Measurements from ENCODE around the gene CFAP90.
A peak's percentile ranks its signal among the peaks of the same experiment; 100 is the strongest.

The CFAP90 gene

GRCh38 chr5:7856855-7857254 lies 5.9 kb upstream of the CFAP90 start:
- DNase-seq (ENCODE audit: low read depth): peak; percentile 52
- H3K4me3 ChIP-seq (ENCODE audit: low read length): no peak overlapping the region
- TF ChIP-seq, protein P1, sequence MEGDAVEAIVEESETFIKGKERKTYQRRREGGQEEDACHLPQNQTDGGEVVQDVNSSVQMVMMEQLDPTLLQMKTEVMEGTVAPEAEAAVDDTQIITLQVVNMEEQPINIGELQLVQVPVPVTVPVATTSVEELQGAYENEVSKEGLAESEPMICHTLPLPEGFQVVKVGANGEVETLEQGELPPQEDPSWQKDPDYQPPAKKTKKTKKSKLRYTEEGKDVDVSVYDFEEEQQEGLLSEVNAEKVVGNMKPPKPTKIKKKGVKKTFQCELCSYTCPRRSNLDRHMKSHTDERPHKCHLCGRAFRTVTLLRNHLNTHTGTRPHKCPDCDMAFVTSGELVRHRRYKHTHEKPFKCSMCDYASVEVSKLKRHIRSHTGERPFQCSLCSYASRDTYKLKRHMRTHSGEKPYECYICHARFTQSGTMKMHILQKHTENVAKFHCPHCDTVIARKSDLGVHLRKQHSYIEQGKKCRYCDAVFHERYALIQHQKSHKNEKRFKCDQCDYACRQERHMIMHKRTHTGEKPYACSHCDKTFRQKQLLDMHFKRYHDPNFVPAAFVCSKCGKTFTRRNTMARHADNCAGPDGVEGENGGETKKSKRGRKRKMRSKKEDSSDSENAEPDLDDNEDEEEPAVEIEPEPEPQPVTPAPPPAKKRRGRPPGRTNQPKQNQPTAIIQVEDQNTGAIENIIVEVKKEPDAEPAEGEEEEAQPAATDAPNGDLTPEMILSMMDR (IDR thresholded peaks at IDR 0.05; ENCODE audit: insufficient read depth, low read depth, low read length, missing control alignments): peak; percentile 64

DNA sequence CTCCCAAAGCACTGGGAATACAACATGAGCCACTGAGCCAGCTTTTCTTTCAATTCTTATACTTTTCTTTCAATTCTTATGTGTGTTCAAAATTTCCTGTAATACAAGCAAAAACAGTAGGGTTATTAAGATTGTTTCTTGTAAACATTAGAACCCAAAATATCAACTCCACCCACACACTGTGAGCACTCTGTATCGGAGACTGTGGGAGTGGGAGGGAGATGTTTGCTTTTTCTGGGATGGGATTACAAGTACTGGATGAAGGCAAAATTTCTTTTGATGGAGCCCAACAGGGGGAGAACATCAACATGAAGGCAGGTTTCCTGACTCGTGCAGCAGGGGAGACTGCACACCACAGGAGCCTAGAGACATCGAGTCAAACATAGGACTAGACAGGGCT lies 4.7 kb upstream of the CFAP90 start:
- DNase-seq (ENCODE audit: low read depth): no peak
- TF ChIP-seq, protein P1 (IDR thresholded peaks at IDR 0.05; ENCODE audit: insufficient read depth, low read depth, low read length, missing control alignments): no peak
- no peak overlapping the region for H3K4me3 ChIP-seq (ENCODE audit: low read length)

DNA sequence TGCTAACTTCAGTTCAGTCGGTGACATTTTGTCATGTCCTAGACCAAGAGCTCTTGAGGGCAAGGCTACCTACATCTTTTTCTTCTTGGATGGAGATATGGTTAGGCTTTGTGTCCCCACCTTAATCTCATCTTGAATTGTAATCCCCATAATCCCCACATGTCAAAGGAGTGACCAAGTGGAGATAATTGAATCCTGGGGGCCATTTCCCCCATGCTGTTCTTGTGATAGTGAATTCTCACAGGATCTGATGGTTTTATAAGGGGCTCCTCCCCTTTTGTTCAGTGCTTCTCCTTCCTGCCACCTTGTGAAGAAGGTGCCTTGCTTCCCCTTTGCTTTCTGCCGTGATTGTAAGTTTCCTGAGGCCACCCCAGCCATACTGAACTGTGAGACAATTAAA lies 2.1 kb upstream of the CFAP90 start:
- no peak for DNase-seq (ENCODE audit: low read depth)
- no peak overlapping the region for H3K4me3 ChIP-seq (ENCODE audit: low read length)

GRCh38 chr5:7852542-7852941 lies 1.6 kb upstream of the CFAP90 start:
- TF ChIP-seq, protein P1 (IDR thresholded peaks at IDR 0.05; ENCODE audit: insufficient read depth, low read depth, low read length, missing control alignments): no peak
- DNase-seq (ENCODE audit: low read depth): no peak
- H3K4me3 ChIP-seq (ENCODE audit: low read length): no peak overlapping the region

More for the DNA sequence above, 2.1 kb upstream of the CFAP90 start:
- TF ChIP-seq, protein P1 (IDR thresholded peaks at IDR 0.05; ENCODE audit: insufficient read depth, low read depth, low read length, missing control alignments): no peak

GRCh38 chr5:7851617-7852289 lies 820 bp upstream of the CFAP90 start:
- DNase-seq (ENCODE audit: low read depth): no peak
- no peak overlapping the region for H3K4me3 ChIP-seq (ENCODE audit: low read length)
- TF ChIP-seq, protein P1 (IDR thresholded peaks at IDR 0.05; ENCODE audit: insufficient read depth, low read depth, low read length, missing control alignments): no peak

DNA sequence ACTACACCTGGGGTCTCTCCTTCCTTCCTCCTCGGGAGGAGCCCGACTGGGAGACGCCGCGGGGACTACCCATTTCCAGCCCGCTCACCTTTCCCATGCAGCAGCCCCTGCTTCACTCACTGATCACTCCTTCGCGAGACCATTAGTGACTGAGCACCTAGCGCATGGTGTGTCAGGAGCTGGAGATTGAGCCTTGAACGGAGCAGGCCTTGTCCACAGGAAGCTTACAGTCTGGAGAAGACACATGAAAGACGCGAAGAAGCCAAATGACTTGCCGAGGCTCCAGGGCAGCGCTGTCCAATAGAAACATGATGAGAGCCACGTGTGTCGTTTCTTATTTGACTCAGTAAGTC lies 283 bp upstream of the CFAP90 start:
- TF ChIP-seq, protein P1 (IDR thresholded peaks at IDR 0.05; ENCODE audit: insufficient read depth, low read depth, low read length, missing control alignments): no peak
- no peak for DNase-seq (ENCODE audit: low read depth)
- peak overlapping the region; percentile 16 for H3K4me3 ChIP-seq (ENCODE audit: low read length)

Data from epithelial cell of esophagus (primary cell).